HTERT RPE-1 (cell line): ENCODE measurements around the gene ZNF816.
"Not testable (repeated sequence)": the region's sequence is repeated elsewhere in the genome, so short reads cannot be mapped to it uniquely, and the experiment has no call there.

ENCODE experiments used
- in situ Hi-C: fragments of 300-500 bp; cut with MboI; formaldehyde crosslinking; loops from 4 replicates; pipeline ENCODE4 v1.14.3; 2020; ENCODE audit warnings: low sequenced_read_pairs

ZNF816 gene

GRCh38 chr19:52961981-52962380 is 700 bp downstream of the ZNF816 start:
- in situ Hi-C loops: no loop called here

- in situ Hi-C loops: no loop called here
These were observed 2.9 kb downstream of the ZNF816 start for GRCh38 chr19:52959613-52960295.

GRCh38 chr19:52957591-52957990 is 5.1 kb downstream of the ZNF816 start:
- in situ Hi-C loops: no loop called here

- in situ Hi-C loops: no loop called here
These were observed 5.8 kb downstream of the ZNF816 start for GRCh38 chr19:52956917-52957316.

- in situ Hi-C loops: no loop called here
These were observed 13.3 kb downstream of the ZNF816 start for GRCh38 chr19:52949422-52949821.

GRCh38 chr19:52948025-52948770 is 14.5 kb downstream of the ZNF816 start:
- in situ Hi-C loops: no loop called here

GRCh38 chr19:52946322-52947310 is 16.1 kb downstream of the ZNF816 start:
- in situ Hi-C loops: no loop called here

GRCh38 chr19:52945652-52946321 is 16.9 kb downstream of the ZNF816 start:
- in situ Hi-C loops: no loop called here

GRCh38 chr19:52944703-52945493 is 17.8 kb downstream of the ZNF816 start:
- in situ Hi-C loops: not testable (repeated sequence)

GRCh38 chr19:52943884-52944643 is 18.6 kb downstream of the ZNF816 start:
- in situ Hi-C loops: no loop called here

GRCh38 chr19:52943134-52943883 is 19.4 kb downstream of the ZNF816 start:
- in situ Hi-C loops: no loop called here

GRCh38 chr19:52942386-52943133 is 20.1 kb downstream of the ZNF816 start:
- in situ Hi-C loops: no loop called here

- in situ Hi-C loops: no loop called here
These were observed 20.7 kb downstream of the ZNF816 start for GRCh38 chr19:52941941-52942385.

- in situ Hi-C loops: not testable (repeated sequence)
These were observed 21.2 kb downstream of the ZNF816 start for GRCh38 chr19:52941523-52941922.

- in situ Hi-C loops: not testable (repeated sequence)
These were observed 21.8 kb downstream of the ZNF816 start for GRCh38 chr19:52940905-52941304.

GRCh38 chr19:52938761-52939160 is 23.9 kb downstream of the ZNF816 start:
- in situ Hi-C loops: no loop called here

GRCh38 chr19:52936954-52937325 is 25.7 kb downstream of the ZNF816 start:
- in situ Hi-C loops: no loop called here
